Neural crest cell (in vitro differentiated cells): ENCODE results near the gene SLC4A2. TPM values are rescaled to one million over a fixed set of nuclear protein-coding genes. Genes with fewer than 3 reads are reported as not detected.

ENCODE experiments used
- DNase-seq: peaks from one replicate; pipeline ENCODE4 v3.0.0; 2021; ENCODE audit warnings: low read depth, mixed read lengths, low spot score
- H3K27ac Mint-ChIP-seq: one replicate; pipeline ENCODE4 v1.8.0; 2021; ENCODE audit warnings: mild to moderate bottlenecking, mixed read lengths; ENCODE audit not compliant: unreplicated experiment
- H3K27me3 Mint-ChIP-seq: 2 replicates; pipeline ENCODE4 v1.8.0; 2021; ENCODE audit warnings: low read depth, mild to moderate bottlenecking, mixed read lengths
- H3K36me3 Mint-ChIP-seq: 2 replicates; pipeline ENCODE4 v1.8.0; 2021; ENCODE audit warnings: low read depth, mild to moderate bottlenecking, mixed read lengths
- H3K4me1 Mint-ChIP-seq: 2 replicates; pipeline ENCODE4 v1.8.0; 2021; ENCODE audit warnings: mixed read lengths
- H3K4me3 Mint-ChIP-seq: one replicate; pipeline ENCODE4 v1.8.0; 2021; ENCODE audit warnings: mild to moderate bottlenecking, mixed read lengths
- H3K9me3 Mint-ChIP-seq: 2 replicates; pipeline ENCODE4 v1.8.0; 2021; ENCODE audit warnings: mixed read lengths
- CTCF ChIP-seq: fragments of 200-600 bp; sonication (generic); conservative IDR thresholded peaks from 2 replicates; pipeline ENCODE4 v1.5.0; 2021; ENCODE audit warnings: antibody characterized with exemption, mild to moderate bottlenecking
- total RNA-seq: library from RNA; stranded (reverse); gene quantifications from 2 replicates; pipeline ENCODE4 v1.2.1, GENCODE V29; 2021

SLC4A2 gene
- total RNA-seq, 1 donor from 2014 or later: 139 TPM

GRCh38 chr7:151124899-151125399 is 65.6 kb downstream of the SLC4A2 start:
- no peak for DNase-seq
- TF ChIP-seq CTCF: no peak
- peaks cover 29% of the 10 kb centered on the region for H3K4me1 Mint-ChIP-seq
- no peak overlapping the region for H3K27ac Mint-ChIP-seq
- peak overlapping the region; percentile 81 for H3K4me3 Mint-ChIP-seq
- H3K36me3 Mint-ChIP-seq: peaks cover 4% of the 10 kb centered on the region
- no peaks in the 10 kb centered on the region for H3K27me3 Mint-ChIP-seq
- no peaks in the 10 kb centered on the region for H3K9me3 Mint-ChIP-seq

- TF ChIP-seq CTCF: peak; percentile 39
- H3K36me3 Mint-ChIP-seq: peaks cover 4% of the 10 kb centered on the region
- no peaks in the 10 kb centered on the region for H3K27me3 Mint-ChIP-seq
- H3K27ac Mint-ChIP-seq: no peak overlapping the region
- H3K9me3 Mint-ChIP-seq: no peaks in the 10 kb centered on the region
- peak overlapping the region; percentile 81 for H3K4me3 Mint-ChIP-seq
- peaks cover 29% of the 10 kb centered on the region for H3K4me1 Mint-ChIP-seq
- peak; percentile 51 for DNase-seq
Observed at GRCh38 chr7:151125470-151125845, 66.1 kb downstream of the SLC4A2 start.

GRCh38 chr7:151125846-151126481 is 66.6 kb downstream of the SLC4A2 start:
- Mint-ChIP-seq H3K9me3 (no peaks in the 10 kb centered on the region), H3K4me1 (peaks cover 29% of the 10 kb centered on the region), H3K36me3 (peaks cover 4% of the 10 kb centered on the region), H3K4me3 (peak overlapping the region; percentile 81), H3K27ac (no peak overlapping the region), H3K27me3 (no peaks in the 10 kb centered on the region)
- no peak for DNase-seq
- no peak for TF ChIP-seq CTCF

Other genes with a start within 250 kb of the SLC4A2 start
- not detected in 2 replicates for gene AOC1, start 207.1 kb upstream of the SLC4A2 start, total RNA-seq
- 10.7 and 12.4 TPM in 2 replicates for gene KCNH2, start 81.3 kb upstream of the SLC4A2 start, total RNA-seq
- 6.1 and 7.4 TPM in 2 replicates for gene NOS3, start 68.6 kb upstream of the SLC4A2 start, total RNA-seq
- gene ATG9B, start 35.1 kb upstream of the SLC4A2 start, total RNA-seq: 8.0 and 9.2 TPM in 2 replicates
- gene ABCB8, start 31.1 kb upstream of the SLC4A2 start, total RNA-seq: 42.3 and 43.5 TPM in 2 replicates
- gene ASIC3, start 11.1 kb upstream of the SLC4A2 start, total RNA-seq: 4.7 and 6.0 TPM in 2 replicates
- 38.9 TPM in 2 replicates for gene CDK5, start 1.7 kb upstream of the SLC4A2 start, total RNA-seq
- 82.4 and 86.1 TPM in 2 replicates for gene FASTK, start 21.2 kb downstream of the SLC4A2 start, total RNA-seq
- 44.9 and 46.5 TPM in 2 replicates for gene TMUB1, start 23.9 kb downstream of the SLC4A2 start, total RNA-seq
- 128 and 139 TPM in 2 replicates for gene AGAP3, start 26.9 kb downstream of the SLC4A2 start, total RNA-seq
- 2.0 and 2.4 TPM in 2 replicates for gene GBX1, start 108.1 kb downstream of the SLC4A2 start, total RNA-seq
- gene ASB10, start 127.7 kb downstream of the SLC4A2 start, total RNA-seq: not detected in 2 replicates
- gene H2BK1, start 150.9 kb downstream of the SLC4A2 start, total RNA-seq: not detected in 2 replicates
- 67.0 and 68.2 TPM in 2 replicates for gene ABCF2, start 167.6 kb downstream of the SLC4A2 start, total RNA-seq
- gene CHPF2, start 172.9 kb downstream of the SLC4A2 start, total RNA-seq: 33.1 and 34.1 TPM in 2 replicates
- 46.7 and 50.7 TPM in 2 replicates for gene SMARCD3, start 189.1 kb downstream of the SLC4A2 start, total RNA-seq